Measurements from ENCODE around the gene BICDL2.
A peak's percentile ranks its signal among the peaks of the same experiment; 100 is the strongest.

Gene BICDL2

DNA sequence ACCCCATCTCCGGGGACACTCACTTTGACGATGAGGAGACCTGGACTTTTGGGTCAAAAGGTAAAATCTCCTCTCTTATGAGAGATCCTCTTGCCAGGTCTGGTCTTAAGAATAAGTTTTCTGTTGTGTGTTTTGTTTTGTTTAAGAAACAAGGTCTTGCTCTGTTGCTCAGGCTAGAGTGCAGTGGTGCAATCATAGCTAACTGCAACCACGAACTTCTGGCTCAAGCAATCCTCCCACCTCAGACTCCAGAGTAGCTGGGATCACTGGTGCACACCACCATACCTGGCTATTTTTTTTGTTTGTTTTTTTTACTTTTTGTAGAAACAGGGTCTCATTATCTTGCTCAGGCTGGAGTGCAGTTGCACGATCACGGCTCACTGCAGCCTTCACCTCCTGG, 13.7 kb upstream of the BICDL2 start:
- no peaks in the 10 kb centered on the region for H3K79me2 ChIP-seq
- TF ChIP-seq, protein P1, sequence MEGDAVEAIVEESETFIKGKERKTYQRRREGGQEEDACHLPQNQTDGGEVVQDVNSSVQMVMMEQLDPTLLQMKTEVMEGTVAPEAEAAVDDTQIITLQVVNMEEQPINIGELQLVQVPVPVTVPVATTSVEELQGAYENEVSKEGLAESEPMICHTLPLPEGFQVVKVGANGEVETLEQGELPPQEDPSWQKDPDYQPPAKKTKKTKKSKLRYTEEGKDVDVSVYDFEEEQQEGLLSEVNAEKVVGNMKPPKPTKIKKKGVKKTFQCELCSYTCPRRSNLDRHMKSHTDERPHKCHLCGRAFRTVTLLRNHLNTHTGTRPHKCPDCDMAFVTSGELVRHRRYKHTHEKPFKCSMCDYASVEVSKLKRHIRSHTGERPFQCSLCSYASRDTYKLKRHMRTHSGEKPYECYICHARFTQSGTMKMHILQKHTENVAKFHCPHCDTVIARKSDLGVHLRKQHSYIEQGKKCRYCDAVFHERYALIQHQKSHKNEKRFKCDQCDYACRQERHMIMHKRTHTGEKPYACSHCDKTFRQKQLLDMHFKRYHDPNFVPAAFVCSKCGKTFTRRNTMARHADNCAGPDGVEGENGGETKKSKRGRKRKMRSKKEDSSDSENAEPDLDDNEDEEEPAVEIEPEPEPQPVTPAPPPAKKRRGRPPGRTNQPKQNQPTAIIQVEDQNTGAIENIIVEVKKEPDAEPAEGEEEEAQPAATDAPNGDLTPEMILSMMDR (IDR thresholded peaks at IDR 0.05), result no peak
- peaks cover 3% of the 10 kb centered on the region for H3K4me1 ChIP-seq
- H3K4me3 ChIP-seq (ENCODE audit: low read depth, low read length), result no peak overlapping the region
- peaks cover 9% of the 10 kb centered on the region for H3K27me3 ChIP-seq (ENCODE audit: control insufficient read depth, insufficient read depth, low read length)
- no peaks in the 10 kb centered on the region for H3K36me3 ChIP-seq (ENCODE audit: control insufficient read depth, insufficient read depth, low read length)
- H3K9me3 ChIP-seq (ENCODE audit: control insufficient read depth, low read length), result no peaks in the 10 kb centered on the region
- H3K4me2 ChIP-seq (ENCODE audit: low read length), result no peak overlapping the region
- no peak overlapping the region for H3K9ac ChIP-seq
- no peak overlapping the region for H2AFZ ChIP-seq
- H3K27ac ChIP-seq, result no peak overlapping the region

DNA sequence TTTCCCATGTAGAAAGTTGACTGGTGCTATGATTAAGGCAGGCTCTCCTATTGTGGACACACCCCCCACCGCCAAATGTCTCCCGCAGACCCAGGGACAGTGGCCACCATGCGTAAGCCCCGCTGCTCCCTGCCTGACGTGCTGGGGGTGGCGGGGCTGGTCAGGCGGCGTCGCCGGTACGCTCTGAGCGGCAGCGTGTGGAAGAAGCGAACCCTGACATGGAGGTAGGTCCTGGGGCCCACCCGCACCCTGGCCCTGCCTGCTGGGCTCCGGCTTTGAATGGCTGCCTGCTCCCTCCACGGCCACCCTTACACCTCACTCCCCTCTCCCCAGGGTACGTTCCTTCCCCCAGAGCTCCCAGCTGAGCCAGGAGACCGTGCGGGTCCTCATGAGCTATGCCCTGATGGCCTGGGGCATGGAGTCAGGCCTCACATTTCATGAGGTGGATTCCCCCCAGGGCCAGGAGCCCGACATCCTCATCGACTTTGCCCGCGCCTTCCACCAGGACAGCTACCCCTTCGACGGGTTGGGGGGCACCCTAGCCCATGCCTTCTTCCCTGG, 13.3 kb upstream of the BICDL2 start:
- no peak overlapping the region for H3K9ac ChIP-seq
- TF ChIP-seq, protein P1 (IDR thresholded peaks at IDR 0.05), result no peak
- no peak overlapping the region for H3K27ac ChIP-seq
- no peaks in the 10 kb centered on the region for H3K79me2 ChIP-seq
- no peak overlapping the region for H2AFZ ChIP-seq
- peaks cover 9% of the 10 kb centered on the region for H3K27me3 ChIP-seq (ENCODE audit: control insufficient read depth, insufficient read depth, low read length)
- H3K4me2 ChIP-seq (ENCODE audit: low read length), result no peak overlapping the region
- peaks cover 3% of the 10 kb centered on the region for H3K4me1 ChIP-seq
- H3K9me3 ChIP-seq (ENCODE audit: control insufficient read depth, low read length), result no peaks in the 10 kb centered on the region
- H3K4me3 ChIP-seq (ENCODE audit: low read depth, low read length), result no peak overlapping the region
- no peaks in the 10 kb centered on the region for H3K36me3 ChIP-seq (ENCODE audit: control insufficient read depth, insufficient read depth, low read length)

DNA sequence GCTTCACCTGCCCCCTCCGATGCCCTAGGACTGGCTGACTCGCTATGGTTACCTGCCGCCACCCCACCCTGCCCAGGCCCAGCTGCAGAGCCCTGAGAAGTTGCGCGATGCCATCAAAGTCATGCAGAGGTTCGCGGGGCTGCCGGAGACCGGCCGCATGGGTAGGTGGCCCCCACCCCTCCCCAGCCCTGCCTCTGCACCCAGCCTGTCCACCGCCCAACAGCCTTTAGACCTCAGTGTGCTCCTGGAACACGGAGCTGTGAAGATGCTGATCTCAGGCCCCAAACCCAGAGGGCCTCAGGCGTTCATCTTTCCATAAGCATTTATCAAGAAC, 10.6 kb upstream of the BICDL2 start:
- Histone ChIP-seq H3K9ac (no peak overlapping the region), H3K36me3 (ENCODE audit: control insufficient read depth, insufficient read depth, low read length) (no peaks in the 10 kb centered on the region), H3K4me3 (ENCODE audit: low read depth, low read length) (no peak overlapping the region), H3K9me3 (ENCODE audit: control insufficient read depth, low read length) (no peaks in the 10 kb centered on the region), H3K4me1 (peaks cover 3% of the 10 kb centered on the region), H3K79me2 (no peaks in the 10 kb centered on the region), H2AFZ (no peak overlapping the region), H3K4me2 (ENCODE audit: low read length) (no peak overlapping the region), H3K27ac (no peak overlapping the region), H3K27me3 (ENCODE audit: control insufficient read depth, insufficient read depth, low read length) (peaks cover 9% of the 10 kb centered on the region)
- TF ChIP-seq, protein P1 (IDR thresholded peaks at IDR 0.05), result no peak

DNA sequence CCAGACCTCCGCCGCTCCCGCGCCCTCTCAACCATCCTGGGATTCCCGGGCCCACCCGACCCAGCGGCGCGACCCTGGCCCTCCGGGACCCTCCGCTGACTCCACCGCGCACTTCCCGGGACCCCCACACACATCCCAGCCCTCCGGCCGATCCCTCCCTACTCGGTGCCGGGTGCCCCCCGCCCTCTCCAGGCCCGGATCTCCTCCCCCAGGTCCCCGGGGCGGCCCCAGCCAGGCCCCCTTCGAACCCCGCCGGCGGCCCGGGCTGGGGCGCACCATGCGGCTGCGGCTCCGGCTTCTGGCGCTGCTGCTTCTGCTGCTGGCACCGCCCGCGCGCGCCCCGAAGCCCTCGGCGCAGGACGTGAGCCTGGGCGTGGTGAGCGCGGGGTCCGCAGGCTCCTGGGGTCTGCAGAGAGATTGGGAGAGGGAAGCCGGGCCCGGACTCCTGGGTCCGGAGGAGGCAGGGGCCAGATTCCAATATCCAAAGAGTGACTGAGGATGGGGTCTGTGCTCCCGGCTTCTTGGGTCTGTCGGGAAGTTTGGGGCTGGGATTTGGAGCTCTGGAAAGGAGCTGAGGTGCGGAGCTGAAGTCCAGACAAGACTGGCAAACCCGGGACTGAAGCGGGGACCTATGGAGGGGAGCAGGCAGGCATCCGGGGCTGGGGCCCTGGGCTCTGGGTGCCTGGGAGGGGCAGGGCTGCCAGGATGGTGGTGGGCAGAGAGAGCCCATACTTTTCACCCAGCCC, 10.1 kb upstream of the BICDL2 start:
- Histone ChIP-seq H3K27ac (no peak overlapping the region), H3K9me3 (ENCODE audit: control insufficient read depth, low read length) (no peaks in the 10 kb centered on the region), H3K4me2 (ENCODE audit: low read length) (peak overlapping the region; percentile 17), H2AFZ (no peak overlapping the region), H3K79me2 (no peaks in the 10 kb centered on the region), H3K9ac (no peak overlapping the region), H3K36me3 (ENCODE audit: control insufficient read depth, insufficient read depth, low read length) (no peaks in the 10 kb centered on the region), H3K27me3 (ENCODE audit: control insufficient read depth, insufficient read depth, low read length) (peaks cover 9% of the 10 kb centered on the region), H3K4me1 (peaks cover 3% of the 10 kb centered on the region), H3K4me3 (ENCODE audit: low read depth, low read length) (no peak overlapping the region)
- TF ChIP-seq, protein P1 (IDR thresholded peaks at IDR 0.05), result no peak

All from parathyroid adenoma (tissue), 2 donors.